Hematopoietic multipotent progenitor cell treated with erythropoietin and hydrocortisone succinate and interleukin-3 and kit ligand, for 6 days (in vitro differentiated cells): Measurements from ENCODE around the gene PLXNA4.

Experiments used
- DNase-seq: peaks from one replicate; pipeline ENCODE4 v3.0.0-alpha.2; 2015

Gene PLXNA4

GRCh38 chr7:132564090-132564489 lies 12.2 kb downstream of the PLXNA4 start:
- no peak for DNase-seq

- no peak for DNase-seq
These were observed 13.6 kb downstream of the PLXNA4 start for GRCh38 chr7:132562690-132563089.

- DNase-seq: no peak
These were observed 14.5 kb downstream of the PLXNA4 start for GRCh38 chr7:132561763-132562162.

- DNase-seq: no peak
These were observed 15.3 kb downstream of the PLXNA4 start for GRCh38 chr7:132560825-132561529.

- no peak for DNase-seq
These were observed 16.2 kb downstream of the PLXNA4 start for GRCh38 chr7:132560105-132560504.

GRCh38 chr7:132558815-132559214 lies 17.5 kb downstream of the PLXNA4 start:
- no peak for DNase-seq

- peak; percentile 30 for DNase-seq
These were observed 18.7 kb downstream of the PLXNA4 start for GRCh38 chr7:132557489-132558044.

GRCh38 chr7:132554446-132554845 lies 21.8 kb downstream of the PLXNA4 start:
- no peak for DNase-seq

- no peak for DNase-seq
These were observed 23.2 kb downstream of the PLXNA4 start for GRCh38 chr7:132553031-132553430.

- no peak for DNase-seq
These were observed 24.4 kb downstream of the PLXNA4 start for GRCh38 chr7:132551886-132552285.

- DNase-seq: no peak
These were observed 24.8 kb downstream of the PLXNA4 start for GRCh38 chr7:132551439-132551838.

GRCh38 chr7:132548489-132549078 lies 27.7 kb downstream of the PLXNA4 start:
- no peak for DNase-seq

- DNase-seq: no peak
These were observed 28.4 kb downstream of the PLXNA4 start for GRCh38 chr7:132547821-132548220.

GRCh38 chr7:132546366-132547127 lies 29.7 kb downstream of the PLXNA4 start:
- no peak for DNase-seq

GRCh38 chr7:132545756-132546155 lies 30.5 kb downstream of the PLXNA4 start:
- DNase-seq: no peak

- no peak for DNase-seq
These were observed 31.3 kb downstream of the PLXNA4 start for GRCh38 chr7:132544999-132545398.

- DNase-seq: no peak
These were observed 32.2 kb downstream of the PLXNA4 start for GRCh38 chr7:132544025-132544424.

- DNase-seq: no peak
These were observed 33.4 kb downstream of the PLXNA4 start for GRCh38 chr7:132542895-132543294.

GRCh38 chr7:132541656-132542055 lies 34.6 kb downstream of the PLXNA4 start:
- no peak for DNase-seq

- no peak for DNase-seq
These were observed 38.7 kb downstream of the PLXNA4 start for GRCh38 chr7:132537456-132538145.

GRCh38 chr7:132536654-132537395 lies 39.4 kb downstream of the PLXNA4 start:
- no peak for DNase-seq

GRCh38 chr7:132533916-132534315 lies 42.4 kb downstream of the PLXNA4 start:
- DNase-seq: no peak
